HG03045 (cell line): ENCODE results near the gene RUNDC1.

Experiments
- ATAC-seq: cut with Tn5 transposase; IDR thresholded peaks from one replicate; pipeline ENCODE4 v1.9.1; 2021; ENCODE audit warnings: mild to moderate bottlenecking, moderate library complexity; ENCODE audit not compliant: unreplicated experiment

The RUNDC1 gene

DNA sequence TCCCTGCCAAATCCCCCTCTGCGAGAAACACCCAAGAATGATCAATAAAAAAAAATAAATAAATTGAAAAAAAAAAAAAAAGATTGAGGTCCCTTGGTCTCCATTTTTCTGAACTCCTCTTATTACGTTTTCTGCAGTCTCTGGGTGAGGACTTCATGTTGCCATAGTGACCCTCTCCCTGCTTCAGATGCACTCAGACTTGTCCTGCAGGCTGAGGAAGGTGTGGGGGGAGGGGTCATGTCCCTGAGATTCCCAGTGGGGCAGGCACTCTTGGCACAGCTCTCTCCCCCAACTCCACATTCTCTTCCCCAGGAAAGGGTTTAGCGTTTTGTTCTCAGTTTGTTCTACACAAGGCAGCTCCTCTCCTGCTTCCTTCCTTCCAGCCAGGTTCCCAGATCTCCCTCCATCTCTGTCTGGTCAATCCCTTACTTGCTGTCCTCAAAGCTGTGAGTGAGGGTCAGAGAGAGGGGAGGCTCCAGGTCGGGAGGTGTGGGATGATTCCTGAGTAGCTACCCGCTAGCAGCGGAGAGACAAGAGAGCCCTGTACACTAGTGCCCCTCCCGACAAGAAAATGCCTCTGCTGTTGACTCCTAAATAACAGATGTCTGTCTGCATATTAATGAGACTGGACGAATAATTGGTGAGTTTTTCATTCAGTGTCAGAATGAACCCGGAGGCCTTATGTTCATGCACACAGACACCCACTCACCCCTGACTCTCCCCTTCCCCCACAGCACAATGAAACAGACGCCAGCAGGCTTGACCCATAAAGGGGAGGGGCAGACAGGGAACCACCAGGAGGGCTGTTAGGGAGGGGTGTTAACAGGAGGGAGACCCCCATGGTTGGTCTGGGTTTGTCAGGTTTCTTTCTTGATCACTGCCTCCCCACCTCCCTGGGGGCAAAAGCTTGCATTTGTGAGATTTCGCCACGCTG lies 53.9 kb downstream of the RUNDC1 start:
- ATAC-seq = no peak

DNA sequence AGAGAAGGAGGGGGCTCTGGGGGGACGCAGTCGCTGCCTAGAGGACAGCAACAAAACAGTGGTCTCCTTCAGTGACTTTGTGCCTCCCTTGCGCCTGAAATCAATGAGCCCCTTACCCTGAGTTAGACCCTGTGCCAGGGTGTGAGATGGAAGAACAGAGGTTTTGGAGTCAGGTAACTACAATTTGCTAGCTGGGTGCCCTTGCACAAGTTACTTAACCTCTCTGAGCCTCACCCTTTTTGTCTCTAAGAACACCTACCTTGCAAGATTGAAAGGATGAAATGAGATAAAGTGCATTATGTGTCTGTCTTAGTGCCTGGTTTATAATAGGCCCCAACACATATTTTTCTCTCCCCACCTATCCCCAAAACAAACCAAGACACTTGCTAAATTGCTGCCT lies 54.5 kb downstream of the RUNDC1 start:
- no peak for ATAC-seq

DNA sequence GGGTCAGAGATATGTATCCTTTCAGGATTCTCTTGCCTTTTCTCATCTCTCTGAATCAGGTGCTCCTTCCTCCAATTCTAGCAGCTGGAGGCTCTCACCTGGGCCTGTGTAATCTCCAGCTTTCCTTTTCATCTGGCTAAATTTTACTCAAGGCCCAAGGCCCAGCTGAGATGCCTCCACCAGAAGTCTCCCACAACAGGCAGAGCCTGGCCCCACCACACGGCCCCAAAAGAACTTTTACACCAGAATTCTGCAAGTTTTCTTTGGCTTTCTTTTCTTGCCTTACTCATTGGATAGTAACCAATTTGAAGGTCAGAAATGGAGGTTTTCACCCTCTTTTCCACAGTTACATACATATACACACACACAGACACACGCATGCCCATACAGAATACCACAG lies 59.3 kb downstream of the RUNDC1 start:
- ATAC-seq = no peak

DNA sequence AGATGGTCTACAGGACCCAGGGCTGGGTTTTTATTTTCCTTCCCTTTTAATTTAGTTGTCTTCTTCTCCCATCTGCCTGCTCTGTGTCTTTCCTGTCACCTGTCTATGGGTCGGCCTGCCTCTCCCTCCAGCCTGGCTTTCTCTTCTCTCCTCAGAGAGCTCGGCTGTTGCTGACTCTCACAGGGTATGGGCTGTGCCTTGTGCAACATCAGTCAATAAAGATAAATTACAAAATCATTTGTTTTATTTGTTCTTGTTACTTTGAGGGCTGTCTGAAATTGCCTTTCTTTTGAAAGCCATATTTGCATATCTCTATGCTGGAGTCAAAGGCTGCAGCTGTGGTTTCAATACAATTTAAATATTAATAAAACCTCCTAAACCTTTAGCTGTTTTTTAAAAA lies 60.3 kb downstream of the RUNDC1 start:
- no peak for ATAC-seq

DNA sequence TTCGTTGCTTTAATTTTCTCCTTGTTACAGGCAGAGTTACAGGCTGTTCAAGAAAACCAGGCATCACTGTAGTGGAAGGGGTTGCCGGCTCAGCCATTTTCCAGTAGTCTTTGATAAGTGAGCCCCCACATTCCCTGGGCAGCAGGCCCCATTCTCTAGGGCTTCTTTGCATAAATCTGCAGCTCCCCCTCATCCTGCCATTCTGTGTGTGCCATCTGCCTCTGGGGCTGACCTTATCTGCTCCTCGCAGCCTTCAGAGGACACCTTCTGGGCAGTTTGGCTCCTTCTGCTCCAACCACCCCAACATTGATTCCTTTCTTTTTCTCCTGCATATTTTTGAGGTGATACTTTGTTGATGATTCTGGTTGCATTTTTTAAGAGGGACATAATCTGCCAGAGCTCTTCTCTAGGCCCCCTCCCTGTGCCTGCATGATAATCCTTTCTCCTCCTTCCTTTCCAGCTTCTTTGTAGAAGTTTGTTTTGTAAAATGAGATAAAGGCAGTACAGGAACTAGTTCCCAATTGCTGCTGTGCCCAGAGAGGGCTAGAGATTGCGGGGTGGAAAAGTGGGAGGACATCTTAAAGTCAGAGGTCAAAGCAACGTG lies 61.8 kb downstream of the RUNDC1 start:
- ATAC-seq = no peak
